Globus pallidus (tissue), 1 donor: ENCODE data around the gene UBE2F.

ENCODE experiments used
- DNase-seq: peaks from one replicate; pipeline ENCODE4 v3.0.0-alpha.2; 2015; ENCODE audit warnings: low spot score

UBE2F gene

GRCh38 chr2:238080518-238080917 is 113.7 kb downstream of the UBE2F start:
- DNase-seq: no peak

GRCh38 chr2:238081150-238081549 is 114.3 kb downstream of the UBE2F start:
- peak; percentile 33 for DNase-seq

GRCh38 chr2:238081561-238081960 is 114.7 kb downstream of the UBE2F start:
- DNase-seq: peak; percentile 45

- DNase-seq: no peak
Observed at GRCh38 chr2:238082151-238082550, 115.3 kb downstream of the UBE2F start.

GRCh38 chr2:238082827-238083226 is 116.0 kb downstream of the UBE2F start:
- no peak for DNase-seq

GRCh38 chr2:238083919-238084318 is 117.1 kb downstream of the UBE2F start:
- no peak for DNase-seq

- no peak for DNase-seq
Observed at GRCh38 chr2:238084761-238085160, 117.9 kb downstream of the UBE2F start.

GRCh38 chr2:238085899-238086298 is 119.1 kb downstream of the UBE2F start:
- no peak for DNase-seq

- peak; percentile 15 for DNase-seq
Observed at GRCh38 chr2:238087211-238087610, 120.4 kb downstream of the UBE2F start.

- DNase-seq: no peak
Observed at GRCh38 chr2:238090887-238091286, 124.1 kb downstream of the UBE2F start.

GRCh38 chr2:238091436-238092060 is 124.7 kb downstream of the UBE2F start:
- no peak for DNase-seq
